ENCODE results near the gene ANKRD10.

ANKRD10 gene

DNA sequence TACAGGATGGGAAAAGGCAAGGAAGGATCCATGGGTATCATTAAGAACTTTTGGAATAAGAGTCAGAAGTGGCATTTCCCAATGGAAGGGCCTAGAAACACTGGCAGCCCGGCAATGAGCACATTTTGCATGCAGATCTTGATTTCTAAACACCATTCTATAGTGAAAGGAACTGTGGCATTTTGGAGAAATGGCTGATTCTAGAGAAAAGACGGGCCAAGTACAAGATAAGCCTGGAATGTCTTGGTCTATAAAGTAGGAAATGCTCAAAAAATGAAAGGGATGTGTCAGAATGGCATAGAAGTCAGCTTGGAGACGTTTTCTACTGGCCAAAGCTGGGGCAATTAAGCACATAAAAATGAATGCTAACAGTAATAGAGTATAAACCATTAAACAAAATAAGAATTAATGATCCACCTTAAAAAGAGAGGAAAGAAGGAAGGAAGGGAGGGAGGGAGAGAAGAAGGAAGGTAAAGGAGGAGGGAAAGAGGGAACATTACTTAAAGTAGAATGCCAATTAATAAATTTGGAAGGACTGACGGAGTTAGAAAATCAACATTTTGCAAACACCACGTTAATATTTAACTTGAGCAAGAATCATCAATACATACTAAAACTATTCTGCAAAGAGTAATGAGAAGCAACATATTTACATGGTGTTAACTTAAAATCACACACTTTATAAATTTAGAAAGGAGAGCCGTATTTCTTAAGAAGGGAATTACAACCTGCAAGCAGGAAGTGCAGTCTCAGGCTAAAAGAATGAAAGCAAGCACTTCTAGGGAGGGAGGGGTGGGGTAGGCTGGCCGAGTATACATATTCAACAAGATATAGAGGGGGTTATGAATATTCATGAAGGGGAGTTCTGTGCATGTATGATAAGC lies 78.9 kb downstream of the ANKRD10 start:
- TF ChIP-seq, protein P1, sequence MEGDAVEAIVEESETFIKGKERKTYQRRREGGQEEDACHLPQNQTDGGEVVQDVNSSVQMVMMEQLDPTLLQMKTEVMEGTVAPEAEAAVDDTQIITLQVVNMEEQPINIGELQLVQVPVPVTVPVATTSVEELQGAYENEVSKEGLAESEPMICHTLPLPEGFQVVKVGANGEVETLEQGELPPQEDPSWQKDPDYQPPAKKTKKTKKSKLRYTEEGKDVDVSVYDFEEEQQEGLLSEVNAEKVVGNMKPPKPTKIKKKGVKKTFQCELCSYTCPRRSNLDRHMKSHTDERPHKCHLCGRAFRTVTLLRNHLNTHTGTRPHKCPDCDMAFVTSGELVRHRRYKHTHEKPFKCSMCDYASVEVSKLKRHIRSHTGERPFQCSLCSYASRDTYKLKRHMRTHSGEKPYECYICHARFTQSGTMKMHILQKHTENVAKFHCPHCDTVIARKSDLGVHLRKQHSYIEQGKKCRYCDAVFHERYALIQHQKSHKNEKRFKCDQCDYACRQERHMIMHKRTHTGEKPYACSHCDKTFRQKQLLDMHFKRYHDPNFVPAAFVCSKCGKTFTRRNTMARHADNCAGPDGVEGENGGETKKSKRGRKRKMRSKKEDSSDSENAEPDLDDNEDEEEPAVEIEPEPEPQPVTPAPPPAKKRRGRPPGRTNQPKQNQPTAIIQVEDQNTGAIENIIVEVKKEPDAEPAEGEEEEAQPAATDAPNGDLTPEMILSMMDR (IDR thresholded peaks at IDR 0.05) = no peak
- H3K27ac ChIP-seq = peak overlapping the region; percentile 78; the same call in 1 of the 2 replicates

DNA sequence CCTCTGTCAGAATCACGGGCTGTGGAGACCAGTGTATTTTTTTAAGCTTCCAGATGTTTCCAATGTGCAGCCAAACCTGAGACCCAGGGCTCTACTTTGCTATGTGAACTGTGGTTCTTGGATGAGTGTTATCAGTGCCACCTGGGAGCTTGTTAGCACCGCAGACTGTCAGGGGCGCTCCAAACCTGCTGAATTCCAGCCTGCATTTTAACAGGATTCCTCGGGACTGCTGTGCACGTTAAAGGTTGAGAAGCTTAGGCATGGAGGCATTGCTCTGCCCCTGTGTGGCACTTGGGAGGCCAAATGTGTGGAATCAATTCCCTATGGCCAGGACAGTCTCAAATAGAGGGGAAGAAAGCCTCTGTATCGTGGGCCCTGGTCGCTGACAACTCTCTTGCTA lies 80.3 kb downstream of the ANKRD10 start:
- TF ChIP-seq, protein P1 (IDR thresholded peaks at IDR 0.05) = no peak
- no peak for TF ChIP-seq ZFX (IDR thresholded peaks at IDR 0.05; ENCODE audit: borderline replicate concordance)
- H3K27ac ChIP-seq = no peak overlapping the region

DNA sequence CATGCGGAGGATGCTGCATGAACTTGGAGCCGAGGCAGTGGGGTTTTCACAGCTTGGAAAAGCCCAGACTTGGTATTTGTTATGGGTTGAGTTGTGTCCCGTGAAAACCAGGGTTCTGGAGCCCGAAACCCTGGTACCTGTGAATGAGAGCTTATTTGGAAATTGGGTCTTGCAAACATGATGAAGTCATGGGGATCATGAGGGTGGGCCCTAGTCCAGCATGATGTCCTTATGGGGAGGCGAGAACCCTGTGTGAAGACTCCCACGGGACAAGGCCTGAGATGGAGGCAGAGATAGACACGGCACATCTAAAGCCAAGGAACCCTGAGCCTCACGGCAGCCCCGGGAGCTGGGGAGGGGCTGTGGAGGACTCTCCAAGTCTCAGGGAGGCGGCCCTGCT lies 82.3 kb downstream of the ANKRD10 start:
- H3K27ac ChIP-seq = no peak overlapping the region
- no peak for TF ChIP-seq ZFX (IDR thresholded peaks at IDR 0.05; ENCODE audit: borderline replicate concordance)
- TF ChIP-seq, protein P1 (IDR thresholded peaks at IDR 0.05) = no peak

DNA sequence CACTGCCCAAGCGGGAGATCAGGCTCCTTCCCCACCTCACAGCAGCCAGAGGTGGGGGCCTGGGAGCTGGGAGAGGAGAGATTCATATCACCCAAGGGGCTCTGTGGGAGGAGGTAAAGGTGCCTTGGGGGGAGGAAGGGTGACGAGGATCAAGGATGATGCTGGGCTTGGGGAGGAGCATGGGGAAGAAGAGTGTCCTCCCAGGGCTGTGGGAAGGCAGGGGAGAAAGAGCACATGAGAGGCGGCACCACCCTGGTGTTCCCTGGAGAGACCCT lies 82.7 kb downstream of the ANKRD10 start:
- no peak for TF ChIP-seq ZFX (IDR thresholded peaks at IDR 0.05; ENCODE audit: borderline replicate concordance)
- TF ChIP-seq, protein P1 (IDR thresholded peaks at IDR 0.05) = no peak
- no peak overlapping the region for H3K27ac ChIP-seq

- no peak overlapping the region for H3K27ac ChIP-seq
- TF ChIP-seq, protein P1 (IDR thresholded peaks at IDR 0.05) = no peak
- TF ChIP-seq ZFX (IDR thresholded peaks at IDR 0.05; ENCODE audit: borderline replicate concordance) = no peak
Measured at GRCh38 chr13:110831437-110832204, 83.2 kb downstream of the ANKRD10 start.

- no peak overlapping the region for H3K27ac ChIP-seq
- no peak for TF ChIP-seq ZFX (IDR thresholded peaks at IDR 0.05; ENCODE audit: borderline replicate concordance)
- TF ChIP-seq, protein P1 (IDR thresholded peaks at IDR 0.05) = no peak
Measured at GRCh38 chr13:110830800-110831371, 84.0 kb downstream of the ANKRD10 start.

- TF ChIP-seq ZFX (IDR thresholded peaks at IDR 0.05; ENCODE audit: borderline replicate concordance) = no peak
- TF ChIP-seq, protein P1 (IDR thresholded peaks at IDR 0.05) = no peak
- H3K27ac ChIP-seq = no peak overlapping the region
Measured at GRCh38 chr13:110830331-110830730, 84.5 kb downstream of the ANKRD10 start.

All from 22Rv1 (cell line).